ENCODE results near the gene OR10W1. TPM values are rescaled to one million over a fixed set of nuclear protein-coding genes. Genes with fewer than 3 reads are reported as not detected.

The OR10W1 gene
- total RNA-seq, 1 donor from 2014 or later: not detected

DNA sequence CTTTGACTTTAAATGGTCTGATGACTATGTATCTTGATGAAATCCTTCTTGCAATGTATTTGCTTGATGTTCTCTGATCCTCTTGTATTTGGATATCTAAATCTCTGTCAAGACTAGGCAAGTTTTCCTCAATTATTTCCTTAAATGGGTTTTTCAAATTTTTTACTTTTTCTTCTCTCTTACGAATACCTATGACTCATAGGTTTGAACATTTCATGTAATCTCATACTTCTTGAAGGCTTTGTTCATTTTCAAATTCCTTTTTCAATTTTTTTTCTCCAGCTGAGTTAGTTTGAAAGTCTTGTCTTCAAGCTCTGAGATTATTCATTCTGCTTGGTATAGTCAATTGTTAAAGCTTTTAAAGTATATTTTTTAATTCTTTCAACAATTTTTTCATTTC lies 13.1 kb downstream of the OR10W1 start:
- no peak overlapping the region for H3K4me3 Mint-ChIP-seq (ENCODE audit: unreplicated experiment)
- no peak for DNase-seq (ENCODE audit: low spot score)
- no peaks in the 10 kb centered on the region for H3K4me1 Mint-ChIP-seq (ENCODE audit: low read depth)
- no peaks in the 10 kb centered on the region for H3K27me3 Mint-ChIP-seq (ENCODE audit: low read depth)
- H3K27ac Mint-ChIP-seq (ENCODE audit: unreplicated experiment): no peak overlapping the region
- TF ChIP-seq, protein P1, sequence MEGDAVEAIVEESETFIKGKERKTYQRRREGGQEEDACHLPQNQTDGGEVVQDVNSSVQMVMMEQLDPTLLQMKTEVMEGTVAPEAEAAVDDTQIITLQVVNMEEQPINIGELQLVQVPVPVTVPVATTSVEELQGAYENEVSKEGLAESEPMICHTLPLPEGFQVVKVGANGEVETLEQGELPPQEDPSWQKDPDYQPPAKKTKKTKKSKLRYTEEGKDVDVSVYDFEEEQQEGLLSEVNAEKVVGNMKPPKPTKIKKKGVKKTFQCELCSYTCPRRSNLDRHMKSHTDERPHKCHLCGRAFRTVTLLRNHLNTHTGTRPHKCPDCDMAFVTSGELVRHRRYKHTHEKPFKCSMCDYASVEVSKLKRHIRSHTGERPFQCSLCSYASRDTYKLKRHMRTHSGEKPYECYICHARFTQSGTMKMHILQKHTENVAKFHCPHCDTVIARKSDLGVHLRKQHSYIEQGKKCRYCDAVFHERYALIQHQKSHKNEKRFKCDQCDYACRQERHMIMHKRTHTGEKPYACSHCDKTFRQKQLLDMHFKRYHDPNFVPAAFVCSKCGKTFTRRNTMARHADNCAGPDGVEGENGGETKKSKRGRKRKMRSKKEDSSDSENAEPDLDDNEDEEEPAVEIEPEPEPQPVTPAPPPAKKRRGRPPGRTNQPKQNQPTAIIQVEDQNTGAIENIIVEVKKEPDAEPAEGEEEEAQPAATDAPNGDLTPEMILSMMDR (IDR thresholded peaks at IDR 0.05): no peak
- no peaks in the 10 kb centered on the region for H3K36me3 Mint-ChIP-seq (ENCODE audit: low read depth)
- H3K9me3 Mint-ChIP-seq (ENCODE audit: low read depth): peaks cover 28% of the 10 kb centered on the region

DNA sequence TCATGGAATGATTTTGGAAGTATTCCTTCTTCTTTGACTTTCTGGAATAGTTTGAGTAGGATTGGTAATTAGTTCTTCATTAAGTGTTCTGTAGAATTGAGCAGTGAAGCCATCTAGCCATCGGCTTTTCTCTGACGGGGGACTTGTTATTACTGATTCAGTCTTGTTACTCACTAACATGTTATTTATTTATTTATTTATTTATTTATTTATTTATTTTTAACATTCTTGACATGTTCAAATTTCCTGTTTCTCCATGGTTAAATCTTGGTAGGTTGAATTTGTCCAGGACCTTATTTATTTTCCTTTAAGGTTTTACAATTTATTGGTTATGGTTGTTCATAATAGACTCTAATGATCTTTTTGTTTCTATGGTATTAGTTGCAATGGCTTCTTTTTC lies 24.1 kb downstream of the OR10W1 start:
- H3K36me3 Mint-ChIP-seq (ENCODE audit: low read depth): peaks cover 1% of the 10 kb centered on the region
- H3K27me3 Mint-ChIP-seq (ENCODE audit: low read depth): peaks cover 8% of the 10 kb centered on the region
- TF ChIP-seq, protein P1 (IDR thresholded peaks at IDR 0.05): no peak
- no peaks in the 10 kb centered on the region for H3K4me1 Mint-ChIP-seq (ENCODE audit: low read depth)
- no peak overlapping the region for H3K27ac Mint-ChIP-seq (ENCODE audit: unreplicated experiment)
- DNase-seq (ENCODE audit: low spot score): no peak
- H3K4me3 Mint-ChIP-seq (ENCODE audit: unreplicated experiment): no peak overlapping the region
- H3K9me3 Mint-ChIP-seq (ENCODE audit: low read depth): peaks cover 26% of the 10 kb centered on the region

DNA sequence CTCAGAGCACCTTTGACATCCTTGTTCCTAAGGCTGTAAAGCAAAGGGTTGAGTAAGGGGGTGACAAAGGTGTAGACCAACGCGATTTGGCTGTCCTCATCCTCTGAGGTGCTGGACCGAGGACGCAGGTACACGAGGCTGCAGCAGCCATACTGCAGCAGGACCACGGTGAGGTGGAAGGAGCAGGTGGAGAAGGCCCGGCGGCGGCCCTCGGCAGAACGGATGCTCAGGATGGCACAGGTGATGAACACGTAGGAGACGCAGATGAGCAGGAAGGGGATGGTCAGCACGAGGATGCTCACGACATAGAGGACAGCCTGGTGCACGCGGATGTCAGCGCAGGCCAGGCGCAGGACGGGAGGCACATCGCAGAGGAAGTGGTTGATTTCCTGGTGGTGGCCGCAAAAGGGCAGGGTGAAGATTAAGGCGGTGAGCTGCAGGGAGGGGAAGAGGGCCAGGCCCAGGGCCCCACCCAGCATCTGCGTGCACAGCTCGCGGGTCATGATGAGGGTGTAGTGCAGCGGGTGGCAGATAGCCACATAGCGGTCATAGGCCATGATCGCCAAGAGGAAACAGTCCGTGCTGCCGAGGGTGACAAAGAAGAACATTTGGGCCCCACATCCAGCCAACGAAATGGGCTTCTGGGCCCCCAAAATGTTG lies 40.0 kb downstream of the OR10W1 start:
- no peak overlapping the region for H3K4me3 Mint-ChIP-seq (ENCODE audit: unreplicated experiment)
- peak; percentile 87 for DNase-seq (ENCODE audit: low spot score)
- no peak overlapping the region for H3K27ac Mint-ChIP-seq (ENCODE audit: unreplicated experiment)
- H3K4me1 Mint-ChIP-seq (ENCODE audit: low read depth): no peaks in the 10 kb centered on the region
- TF ChIP-seq, protein P1 (IDR thresholded peaks at IDR 0.05): no peak
- H3K27me3 Mint-ChIP-seq (ENCODE audit: low read depth): peaks cover 12% of the 10 kb centered on the region
- no peaks in the 10 kb centered on the region for H3K36me3 Mint-ChIP-seq (ENCODE audit: low read depth)
- no peaks in the 10 kb centered on the region for H3K9me3 Mint-ChIP-seq (ENCODE audit: low read depth)

DNA sequence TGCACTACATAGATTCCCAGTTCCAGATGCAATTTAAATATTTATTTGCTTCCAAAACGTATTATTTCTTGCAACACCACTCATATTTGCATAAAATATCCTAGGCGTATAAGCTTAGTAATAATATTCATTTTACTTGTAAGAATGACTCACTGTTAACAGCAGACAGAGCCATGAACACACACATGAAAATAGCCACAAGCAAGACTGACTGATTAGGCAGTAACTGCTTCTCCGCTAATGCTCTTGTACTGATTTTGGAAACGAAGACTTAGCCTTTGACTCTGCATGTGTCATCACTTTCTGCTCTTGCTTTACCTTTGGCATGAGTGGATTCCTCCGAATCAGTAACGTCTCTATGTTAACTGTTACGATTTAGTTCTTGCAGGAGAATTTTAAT lies 45.3 kb downstream of the OR10W1 start:
- TF ChIP-seq, protein P1 (IDR thresholded peaks at IDR 0.05): no peak
- Mint-ChIP-seq H3K9me3 (ENCODE audit: low read depth) (peaks cover 2% of the 10 kb centered on the region), H3K4me3 (ENCODE audit: unreplicated experiment) (no peak overlapping the region)

More for the DNA sequence above, 45.3 kb downstream of the OR10W1 start:
- H3K27ac Mint-ChIP-seq (ENCODE audit: unreplicated experiment): no peak overlapping the region
- no peaks in the 10 kb centered on the region for H3K4me1 Mint-ChIP-seq (ENCODE audit: low read depth)
- DNase-seq (ENCODE audit: low spot score): no peak
- peaks cover 8% of the 10 kb centered on the region for H3K27me3 Mint-ChIP-seq (ENCODE audit: low read depth)
- H3K36me3 Mint-ChIP-seq (ENCODE audit: low read depth): no peaks in the 10 kb centered on the region

Other genes with a start within 250 kb of the OR10W1 start
- not detected in 3 replicates for gene OR9Q1, start 244.4 kb downstream of the OR10W1 start, total RNA-seq
- not detected in 3 replicates for gene OR6Q1, start 237.3 kb downstream of the OR10W1 start, total RNA-seq
- not detected in 3 replicates for gene OR9I1, start 142.7 kb downstream of the OR10W1 start, total RNA-seq
- not detected in 3 replicates for gene OR9Q2, start 79.2 kb downstream of the OR10W1 start, total RNA-seq
- gene OR1S2, start 64.1 kb downstream of the OR10W1 start, total RNA-seq: not detected in 3 replicates
- not detected in 3 replicates for gene OR1S1, start 55.5 kb downstream of the OR10W1 start, total RNA-seq
- gene OR10Q1, start 39.3 kb downstream of the OR10W1 start, total RNA-seq: not detected in 3 replicates
- gene OR5B17, start 90.8 kb upstream of the OR10W1 start, total RNA-seq: not detected in 3 replicates
- not detected in 3 replicates for gene OR5B3, start 138.6 kb upstream of the OR10W1 start, total RNA-seq
- not detected in 3 replicates for gene OR5B2, start 159.9 kb upstream of the OR10W1 start, total RNA-seq
- gene OR5B12, start 174.0 kb upstream of the OR10W1 start, total RNA-seq: not detected in 3 replicates
- gene OR5B21, start 239.8 kb upstream of the OR10W1 start, total RNA-seq: not detected in 3 replicates